HL-60/S4 treated with phorbol 12-myristate 13-acetate at 8.2 ng/mL for 4 days and 3 days (cell line): ENCODE data around the gene RABL6.

Experiments
- in situ Hi-C: fragments of 300-500 bp; cut with MboI; formaldehyde crosslinking; loops from 2 replicates; pipeline ENCODE4 v1.15.0; 2022; ENCODE audit warnings: low sequenced_read_pairs

Gene RABL6

DNA sequence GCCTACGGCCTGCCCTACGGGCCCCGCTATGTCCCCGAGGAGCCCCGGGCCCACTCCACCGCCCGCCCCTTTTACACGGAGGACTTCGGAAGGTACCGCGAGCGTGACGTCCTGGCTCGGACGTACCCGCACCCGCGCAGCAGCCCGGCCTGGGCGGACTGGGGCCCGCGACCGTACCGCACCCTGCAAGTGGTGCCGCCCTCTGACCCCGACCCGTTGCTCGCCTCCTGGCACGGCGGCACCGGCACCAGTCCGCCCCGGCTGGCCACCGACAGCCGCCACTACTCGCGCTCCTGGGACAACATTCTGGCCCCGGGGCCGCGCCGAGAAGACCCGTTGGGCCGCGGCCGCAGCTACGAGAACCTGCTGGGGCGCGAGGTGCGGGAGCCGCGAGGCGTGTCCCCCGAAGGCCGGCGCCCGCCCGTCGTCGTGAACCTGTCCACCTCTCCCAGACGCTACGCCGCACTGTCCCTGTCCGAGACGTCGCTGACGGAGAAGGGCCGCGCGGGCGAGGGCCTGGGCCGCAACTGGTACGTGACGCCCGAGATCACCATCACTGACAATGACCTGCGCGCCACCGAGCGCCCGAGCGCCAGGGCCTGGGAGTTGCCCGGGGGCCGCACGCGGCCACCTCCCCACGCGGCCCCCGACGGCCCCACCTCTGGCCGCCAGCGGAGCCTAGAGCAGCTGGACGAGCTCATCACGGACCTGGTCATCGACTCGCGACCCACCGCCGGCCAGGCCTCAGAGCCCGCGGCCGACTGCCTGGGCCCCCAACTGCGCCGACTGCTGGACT, 37.9 kb downstream of the RABL6 start:
- in situ Hi-C loops = no loop called here

DNA sequence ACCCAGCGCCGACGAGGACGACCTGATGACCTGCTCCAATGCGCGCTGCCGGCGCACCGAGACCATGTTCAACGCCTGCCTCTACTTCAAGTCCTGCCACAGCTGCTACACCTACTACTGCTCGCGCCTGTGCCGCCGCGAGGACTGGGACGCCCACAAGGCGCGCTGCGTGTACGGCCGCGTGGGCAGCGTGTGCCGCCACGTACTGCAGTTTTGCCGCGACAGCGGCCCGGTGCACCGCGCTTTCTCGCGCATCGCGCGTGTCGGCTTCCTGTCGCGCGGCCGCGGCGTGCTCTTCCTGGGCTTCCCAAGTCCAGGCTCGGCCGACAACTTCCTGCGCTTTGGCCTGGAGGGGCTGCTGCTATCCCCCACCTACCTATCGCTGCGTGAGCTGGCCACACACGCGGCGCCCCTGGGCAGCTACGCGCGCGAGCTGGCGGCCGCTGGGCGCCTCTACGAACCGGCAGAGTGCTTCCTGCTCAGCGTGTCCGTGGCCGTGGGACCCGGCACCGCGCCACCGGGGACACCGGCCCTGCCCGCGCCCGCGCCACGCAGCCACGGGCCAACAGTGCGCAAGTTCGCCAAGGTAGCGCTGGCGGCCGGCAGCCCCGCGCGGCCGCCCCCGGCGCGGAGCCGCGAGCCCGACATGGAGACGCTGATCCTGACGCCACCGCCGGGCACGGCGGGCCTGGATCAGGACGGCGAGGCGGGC, 38.8 kb downstream of the RABL6 start:
- in situ Hi-C loops = no loop called here

DNA sequence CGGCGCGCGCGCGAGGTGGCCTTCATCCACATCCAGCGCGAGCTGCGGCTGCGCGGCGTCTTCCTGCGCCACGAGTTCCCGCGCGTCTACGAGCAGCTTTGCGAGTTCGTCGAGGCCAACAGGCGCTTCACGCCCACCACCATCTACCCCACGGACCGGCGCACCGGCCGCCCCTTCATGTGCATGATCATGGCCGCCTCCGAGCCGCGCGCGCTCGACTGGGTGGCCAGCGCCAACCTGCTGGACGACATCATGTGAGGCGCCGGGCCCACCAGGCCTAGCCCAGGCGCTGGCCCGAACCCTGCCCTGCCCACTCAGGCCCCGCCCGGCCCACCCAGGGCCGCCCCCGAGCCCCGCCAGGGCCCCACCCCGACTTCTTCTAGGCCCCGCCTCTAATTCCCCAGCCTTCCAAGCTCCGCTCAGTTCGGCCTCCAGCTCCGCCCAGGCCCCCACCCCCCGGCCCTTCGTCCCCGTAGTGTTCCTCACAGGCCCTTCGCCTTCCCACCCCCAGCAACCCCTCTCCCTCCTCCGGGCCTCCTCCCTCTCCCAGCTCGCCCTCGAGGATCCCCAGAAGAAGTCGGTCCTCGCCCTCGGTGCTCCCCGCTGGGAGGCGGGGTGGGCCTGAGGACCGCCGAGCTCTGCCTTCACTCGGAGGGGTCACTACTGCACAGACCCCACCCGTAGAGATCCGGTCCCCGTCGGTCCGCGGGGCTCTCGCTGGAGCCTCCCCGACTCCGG, 39.5 kb downstream of the RABL6 start:
- in situ Hi-C loops = no loop called here

DNA sequence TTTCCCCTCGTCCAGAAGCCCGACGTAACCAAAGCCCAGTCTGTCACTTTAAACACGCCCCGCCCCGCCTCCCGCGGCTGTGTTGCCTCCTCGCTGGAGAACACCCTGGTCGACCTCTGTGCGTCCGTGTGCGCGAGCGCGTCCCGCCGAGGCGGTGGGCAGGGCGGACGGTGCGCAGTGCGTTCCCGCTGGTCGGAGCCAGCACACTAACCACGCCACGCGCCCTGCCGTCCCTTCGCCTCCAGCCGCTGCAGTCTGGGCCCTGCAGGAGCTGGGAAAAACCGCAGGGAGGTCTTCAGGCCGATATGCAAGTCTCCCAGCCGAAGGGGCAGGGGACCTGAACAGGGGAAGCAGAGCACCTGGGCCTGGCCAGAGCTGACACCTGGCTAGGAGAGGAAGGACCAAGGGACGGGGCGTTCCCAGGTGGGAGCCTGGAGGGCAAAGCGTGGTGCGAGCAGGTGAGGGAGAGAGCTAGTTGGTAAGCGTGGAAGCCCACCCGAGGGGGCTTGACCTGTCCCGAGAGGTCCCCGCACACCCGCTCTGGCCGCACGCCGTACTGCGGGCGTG, 40.2 kb downstream of the RABL6 start:
- in situ Hi-C loops = no loop called here

DNA sequence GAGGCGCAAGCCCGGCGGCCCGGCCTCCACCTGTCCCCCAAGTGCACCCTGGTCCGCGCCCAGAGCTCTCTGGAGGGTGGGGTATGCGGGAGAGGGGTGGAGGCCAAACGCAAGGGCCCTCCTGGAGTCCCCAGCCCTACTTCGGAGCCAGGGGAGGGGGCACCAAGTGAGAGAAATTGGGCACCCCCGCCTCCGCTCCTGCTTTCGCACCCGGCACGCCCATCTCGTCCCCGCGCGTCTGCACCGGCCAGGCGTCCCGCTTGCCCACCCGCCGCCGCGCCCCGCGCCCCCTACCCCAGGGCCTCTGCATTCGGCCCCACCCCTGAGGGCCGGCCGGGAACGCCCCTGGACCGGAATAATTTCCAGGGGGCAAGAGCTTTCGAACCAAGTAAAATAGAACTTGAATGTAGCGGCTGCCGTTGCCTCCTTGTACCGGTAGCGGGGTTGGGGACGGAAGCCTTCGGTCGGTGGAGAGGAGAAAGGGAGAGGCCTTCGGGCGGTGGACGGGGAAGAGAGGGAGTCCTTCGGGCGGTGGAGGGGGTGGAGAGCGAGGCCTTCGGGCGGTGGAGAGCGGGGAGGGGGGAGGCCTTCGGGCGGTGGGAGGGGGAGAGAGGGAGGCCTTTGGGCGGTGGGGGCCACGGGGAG, 40.8 kb downstream of the RABL6 start:
- in situ Hi-C loops = no loop called here

DNA sequence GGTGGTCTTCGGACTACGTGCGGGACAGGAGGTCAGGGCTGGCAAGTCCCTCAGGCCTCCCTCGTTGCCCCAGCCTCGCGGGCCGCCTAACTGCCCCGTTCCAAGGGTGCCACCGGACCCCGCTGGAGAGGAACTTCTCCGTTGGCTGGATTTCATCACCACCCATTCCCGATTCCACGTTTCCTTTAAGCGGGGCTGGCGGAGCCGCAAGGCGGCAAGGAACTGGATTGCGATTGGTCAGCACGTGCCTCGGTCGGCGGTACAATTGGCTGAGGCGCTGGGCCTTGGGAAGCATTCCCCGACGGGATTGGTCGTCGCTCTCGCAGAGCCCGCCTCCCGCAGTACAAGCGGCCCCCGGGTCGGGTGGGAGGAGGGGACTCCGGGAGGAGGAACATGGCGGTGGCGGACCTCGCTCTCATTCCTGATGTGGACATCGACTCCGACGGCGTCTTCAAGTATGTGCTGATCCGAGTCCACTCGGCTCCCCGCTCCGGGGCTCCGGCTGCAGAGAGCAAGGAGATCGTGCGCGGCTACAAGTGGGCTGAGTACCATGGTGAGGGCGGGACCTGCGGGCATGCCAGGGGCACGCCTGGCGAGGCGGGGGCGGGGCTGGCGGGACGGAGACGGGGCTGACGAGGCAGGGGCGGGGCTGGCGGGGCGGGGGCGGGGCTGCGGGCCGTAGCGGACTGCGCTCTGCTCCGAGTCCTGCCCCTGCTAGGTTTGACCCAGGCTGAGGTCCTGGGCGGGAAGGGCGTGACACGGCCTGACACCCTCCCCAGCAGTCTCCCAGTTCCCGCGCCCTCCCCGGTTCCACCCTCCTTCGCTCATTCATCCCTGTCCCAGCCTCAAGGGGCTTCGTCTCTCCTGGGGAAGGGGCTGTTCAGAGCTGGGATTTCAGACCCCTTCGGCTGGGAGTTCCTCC, 41.6 kb downstream of the RABL6 start, which contains the start of gene PHPT1:
Gene PHPT1, plus strand, starts transcription at position 372 of the 922 bp plus-strand sequence. Its CDS starts 22 bp downstream, at position 394.
- in situ Hi-C loops = no loop called here

DNA sequence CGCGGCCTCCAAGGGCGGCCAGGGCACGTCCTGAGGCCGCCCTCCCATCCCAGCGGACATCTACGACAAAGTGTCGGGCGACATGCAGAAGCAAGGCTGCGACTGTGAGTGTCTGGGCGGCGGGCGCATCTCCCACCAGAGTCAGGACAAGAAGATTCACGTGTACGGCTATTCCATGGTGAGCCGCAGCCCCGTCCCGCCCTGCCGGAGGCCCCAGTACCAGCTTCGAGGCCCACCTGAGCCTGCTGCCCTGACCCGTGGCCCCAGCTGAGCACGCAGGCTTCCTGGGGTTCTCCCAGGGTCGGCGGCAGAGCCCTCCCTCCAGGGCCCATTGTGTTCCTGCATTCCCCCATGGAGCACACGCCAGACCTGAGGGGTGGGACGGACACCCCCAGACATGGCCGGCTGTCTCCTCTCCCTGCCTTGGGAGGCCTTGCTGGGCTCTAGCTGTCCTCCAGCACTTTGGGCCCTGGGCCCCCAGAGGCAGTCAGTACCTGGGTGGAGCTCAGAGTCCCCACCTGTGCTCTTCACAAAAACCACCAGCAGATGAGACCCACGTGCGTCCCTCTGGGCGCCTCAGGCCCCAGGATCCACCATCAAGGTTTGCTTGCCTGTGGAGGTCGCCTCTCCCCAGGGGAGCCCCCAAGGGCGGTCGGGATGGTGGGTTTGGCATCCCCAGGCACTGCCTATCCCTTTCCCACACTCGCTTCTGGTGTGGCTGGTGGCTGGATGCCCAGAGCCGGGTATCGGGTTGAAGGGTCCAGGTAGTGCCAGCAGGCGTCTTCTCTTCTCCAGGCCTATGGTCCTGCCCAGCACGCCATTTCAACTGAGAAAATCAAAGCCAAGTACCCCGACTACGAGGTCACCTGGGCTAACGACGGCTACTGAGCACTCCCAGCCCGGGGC, 42.5 kb downstream of the RABL6 start:
- in situ Hi-C loops = no loop called here

DNA sequence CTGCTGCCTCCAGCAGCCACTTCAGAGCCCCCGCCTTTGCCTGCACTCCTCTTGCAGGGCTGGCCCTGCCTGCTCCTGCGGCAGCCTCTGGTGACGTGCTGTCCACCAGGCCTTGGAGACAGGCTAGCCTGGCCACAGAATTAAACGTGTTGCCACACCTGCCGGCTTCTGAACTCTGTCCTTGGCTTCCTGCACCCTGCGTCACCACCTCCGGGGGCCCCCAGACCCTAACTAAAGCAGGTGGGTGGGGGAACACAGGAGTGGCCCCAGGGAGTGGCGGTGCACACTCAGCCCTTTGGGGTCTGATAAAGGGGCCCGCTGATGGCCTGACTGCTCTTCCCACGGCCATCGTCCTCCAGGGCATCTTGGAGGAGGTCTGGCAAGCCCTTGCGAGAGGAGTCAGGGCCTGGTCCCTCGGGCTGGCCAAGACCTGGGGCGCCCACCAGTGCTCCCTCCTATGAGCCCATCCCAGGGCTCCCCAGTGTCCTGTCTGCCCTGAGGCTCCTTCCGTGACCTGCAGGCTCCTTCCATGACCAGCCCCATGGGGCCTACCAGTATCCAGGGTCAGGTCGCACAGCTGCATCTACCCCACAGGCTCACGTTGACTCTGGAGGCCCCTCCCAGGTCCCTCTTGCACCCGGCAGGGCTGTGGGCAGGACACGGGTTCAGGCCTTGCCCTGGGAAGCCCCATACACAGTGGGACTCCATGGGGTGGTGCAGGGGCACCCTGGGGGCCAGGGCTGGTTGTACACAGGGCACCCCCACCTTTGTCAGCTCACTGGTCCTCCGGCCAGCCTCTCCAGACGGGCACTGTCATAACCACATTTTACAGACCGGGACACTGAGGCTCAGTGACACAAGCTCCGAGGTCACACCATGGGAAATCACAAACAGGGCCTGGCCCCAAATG, 43.4 kb downstream of the RABL6 start:
- in situ Hi-C loops = no loop called here

DNA sequence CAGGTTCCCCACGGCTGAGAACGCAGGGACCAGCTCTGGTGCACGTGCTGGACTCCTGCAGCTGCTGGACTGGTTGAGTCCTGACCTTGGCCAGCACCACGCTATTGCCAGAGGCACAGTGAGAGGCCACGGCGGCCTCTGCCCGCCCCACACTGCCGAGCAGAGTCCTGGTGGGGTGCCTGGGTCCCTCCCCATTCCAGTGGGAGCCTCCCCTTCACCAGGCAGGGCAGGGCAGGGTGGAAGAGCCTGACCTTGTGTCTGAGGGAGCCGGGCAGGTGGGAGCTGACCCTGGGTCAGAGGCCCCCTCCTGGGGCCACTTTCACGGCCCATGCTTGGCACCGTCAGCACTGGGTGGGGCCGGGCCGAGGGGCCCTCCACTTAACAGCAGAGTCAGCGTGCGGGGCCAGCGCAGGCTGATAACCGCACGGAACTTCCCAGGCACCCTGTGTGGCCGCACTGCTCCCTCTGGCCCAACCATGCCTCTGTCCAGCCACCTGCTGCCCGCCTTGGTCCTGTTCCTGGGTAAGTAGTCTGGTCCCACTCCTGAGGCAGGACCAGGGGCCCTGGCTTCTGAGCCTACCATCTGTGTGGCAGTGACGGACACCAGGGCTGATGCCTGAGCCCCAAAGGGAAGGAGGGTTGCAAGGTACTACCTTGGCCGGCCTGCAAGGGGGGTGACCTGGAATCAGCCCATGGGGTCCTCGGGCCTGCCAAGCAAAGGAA, 44.4 kb downstream of the RABL6 start, which contains the start of gene MAMDC4:
Gene MAMDC4, plus strand, starts transcription at position 406 of the 723 bp plus-strand sequence. Its CDS starts 71 bp downstream, at position 477.
- in situ Hi-C loops = no loop called here

DNA sequence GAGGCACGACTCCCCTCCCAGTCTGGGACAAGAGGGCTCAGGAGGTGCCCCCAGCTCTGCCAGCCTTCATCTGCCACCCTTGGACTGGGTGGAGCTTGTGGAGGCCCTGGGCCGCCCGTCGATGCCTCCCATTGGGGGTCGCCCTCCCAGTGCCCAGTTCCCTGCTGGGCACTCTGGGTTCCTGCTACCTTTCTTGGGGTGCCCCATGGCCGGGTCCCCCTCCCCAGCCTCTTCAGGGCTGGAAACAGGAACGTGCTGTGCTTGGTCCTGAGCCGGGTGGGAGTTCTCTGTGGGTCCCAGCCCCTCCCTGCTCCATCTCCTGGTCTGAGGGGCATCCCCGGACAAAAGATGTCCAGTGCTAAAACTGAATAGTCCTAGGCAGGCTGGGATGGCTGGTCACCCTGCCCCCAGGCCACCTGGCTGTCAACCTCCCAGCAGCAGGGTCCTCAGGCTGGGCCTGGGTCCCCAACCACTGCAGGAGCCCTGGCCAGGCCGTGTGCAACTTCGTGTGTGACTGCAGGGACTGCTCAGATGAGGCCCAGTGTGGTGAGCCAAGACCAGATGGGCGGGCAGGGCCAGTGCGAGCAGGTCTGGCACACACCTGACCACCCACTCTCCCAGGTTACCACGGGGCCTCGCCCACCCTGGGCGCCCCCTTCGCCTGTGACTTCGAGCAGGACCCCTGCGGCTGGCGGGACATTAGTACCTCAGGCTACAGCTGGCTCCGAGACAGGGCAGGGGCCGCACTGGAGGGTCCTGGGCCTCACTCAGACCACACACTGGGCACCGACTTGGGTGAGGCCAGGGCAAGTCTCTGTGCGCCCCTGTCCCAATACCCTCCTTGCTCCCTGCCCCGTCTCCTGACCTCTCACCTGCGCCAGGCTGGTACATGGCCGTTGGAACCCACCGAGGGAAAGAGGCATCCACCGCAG, 45.2 kb downstream of the RABL6 start:
- in situ Hi-C loops = no loop called here

DNA sequence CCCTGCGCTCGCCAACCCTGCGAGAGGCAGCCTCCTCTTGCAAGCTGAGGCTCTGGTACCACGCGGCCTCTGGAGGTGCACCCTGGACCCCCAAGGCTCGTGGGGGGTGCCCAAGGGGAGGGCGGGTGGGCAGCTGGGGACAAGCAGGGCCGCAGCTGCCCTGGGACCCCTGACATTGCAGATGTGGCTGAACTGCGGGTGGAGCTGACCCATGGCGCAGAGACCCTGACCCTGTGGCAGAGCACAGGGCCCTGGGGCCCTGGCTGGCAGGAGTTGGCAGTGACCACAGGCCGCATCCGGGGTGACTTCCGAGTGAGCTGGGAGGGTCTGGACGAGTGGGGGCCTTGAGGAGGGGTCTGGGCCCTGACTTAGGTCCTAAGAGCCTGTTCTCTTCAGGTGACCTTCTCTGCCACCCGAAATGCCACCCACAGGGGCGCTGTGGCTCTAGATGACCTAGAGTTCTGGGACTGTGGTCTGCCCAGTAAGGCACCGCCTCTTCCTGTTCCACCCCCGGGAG, 45.9 kb downstream of the RABL6 start:
- in situ Hi-C loops = no loop called here

DNA sequence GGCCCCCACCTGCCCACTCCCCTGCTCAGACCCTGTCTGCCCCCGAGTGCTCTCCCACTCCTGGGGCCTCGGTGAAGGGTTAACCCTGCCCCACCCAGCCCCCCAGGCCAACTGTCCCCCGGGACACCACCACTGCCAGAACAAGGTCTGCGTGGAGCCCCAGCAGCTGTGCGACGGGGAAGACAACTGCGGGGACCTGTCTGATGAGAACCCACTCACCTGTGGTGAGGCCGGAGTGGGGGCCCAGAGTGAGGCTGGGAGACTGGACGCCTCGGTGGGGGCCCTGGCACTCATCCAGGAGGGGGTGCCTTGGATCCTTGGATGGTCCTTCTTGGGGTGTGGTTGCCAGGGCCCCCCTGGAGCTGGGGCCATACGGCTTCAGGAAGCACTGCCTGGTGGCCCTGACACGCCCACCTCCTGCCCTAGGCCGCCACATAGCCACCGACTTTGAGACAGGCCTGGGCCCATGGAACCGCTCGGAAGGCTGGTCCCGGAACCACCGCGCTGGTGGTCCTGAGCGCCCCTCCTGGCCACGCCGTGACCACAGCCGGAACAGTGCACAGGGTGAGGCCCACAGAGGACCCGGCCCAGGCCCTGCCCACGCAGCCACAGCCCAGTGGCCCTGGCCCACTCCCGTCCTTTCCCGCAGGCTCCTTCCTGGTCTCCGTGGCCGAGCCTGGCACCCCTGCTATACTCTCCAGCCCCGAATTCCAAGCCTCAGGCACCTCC, 46.5 kb downstream of the RABL6 start:
- in situ Hi-C loops = no loop called here

DNA sequence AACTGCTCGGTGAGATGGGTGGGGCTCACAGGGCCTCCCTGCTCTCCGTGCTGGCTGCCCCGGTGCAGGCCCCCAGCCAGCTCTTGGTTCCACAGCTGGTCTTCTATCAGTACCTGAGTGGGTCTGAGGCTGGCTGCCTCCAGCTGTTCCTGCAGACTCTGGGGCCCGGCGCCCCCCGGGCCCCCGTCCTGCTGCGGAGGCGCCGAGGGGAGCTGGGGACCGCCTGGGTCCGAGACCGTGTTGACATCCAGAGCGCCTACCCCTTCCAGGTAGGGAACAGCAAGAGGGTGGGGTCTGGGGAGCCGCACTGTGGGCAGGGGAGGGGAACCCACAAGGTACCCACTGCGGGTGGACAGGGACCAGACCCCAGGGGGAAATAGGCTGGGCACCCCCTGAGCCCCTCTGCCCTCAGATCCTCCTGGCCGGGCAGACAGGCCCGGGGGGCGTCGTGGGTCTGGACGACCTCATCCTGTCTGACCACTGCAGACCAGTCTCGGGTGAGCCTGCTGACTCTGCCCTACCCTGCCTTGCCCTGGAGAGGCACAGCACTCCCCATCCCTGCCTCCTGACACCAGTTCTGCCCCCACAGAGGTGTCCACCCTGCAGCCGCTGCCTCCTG, 47.2 kb downstream of the RABL6 start:
- in situ Hi-C loops = no loop called here

DNA sequence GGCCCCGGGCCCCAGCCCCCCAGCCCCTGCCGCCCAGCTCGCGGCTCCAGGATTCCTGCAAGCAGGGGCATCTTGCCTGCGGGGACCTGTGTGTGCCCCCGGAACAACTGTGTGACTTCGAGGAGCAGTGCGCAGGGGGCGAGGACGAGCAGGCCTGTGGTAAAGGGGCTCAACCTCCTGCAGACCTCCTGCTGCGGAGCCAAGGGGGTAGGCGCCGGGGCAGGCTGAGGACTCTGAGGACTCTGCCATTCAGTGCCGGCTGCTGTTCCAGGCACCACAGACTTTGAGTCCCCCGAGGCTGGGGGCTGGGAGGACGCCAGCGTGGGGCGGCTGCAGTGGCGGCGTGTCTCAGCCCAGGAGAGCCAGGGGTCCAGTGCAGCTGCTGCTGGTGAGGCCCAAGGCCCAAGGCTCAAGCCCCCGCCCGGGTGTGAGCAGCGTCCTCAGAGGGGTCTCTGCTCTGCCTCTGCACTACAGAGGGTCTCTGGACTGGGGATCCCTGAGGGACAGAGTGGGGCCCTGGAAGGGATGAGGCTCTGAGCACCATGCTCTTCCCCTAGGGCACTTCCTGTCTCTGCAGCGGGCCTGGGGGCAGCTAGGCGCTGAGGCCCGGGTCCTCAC, 47.8 kb downstream of the RABL6 start:
- in situ Hi-C loops = no loop called here
